HG03457 (cell line): ENCODE data around the gene KLF5.

Experiments
- ATAC-seq: cut with Tn5 transposase; IDR thresholded peaks from one replicate; pipeline ENCODE4 v1.9.1; 2021; ENCODE audit warnings: moderate number of reproducible peaks; ENCODE audit not compliant: unreplicated experiment

Gene KLF5

GRCh38 chr13:73059460-73060250, 850 bp downstream of the KLF5 start:
- ATAC-seq, result peak; percentile 29

- ATAC-seq, result no peak
Observed at GRCh38 chr13:73060251-73061160, 1.7 kb downstream of the KLF5 start.

GRCh38 chr13:73061473-73061872, 2.7 kb downstream of the KLF5 start:
- ATAC-seq, result no peak

GRCh38 chr13:73061876-73062275, 3.1 kb downstream of the KLF5 start:
- ATAC-seq, result no peak

GRCh38 chr13:73062468-73062867, 3.7 kb downstream of the KLF5 start:
- no peak for ATAC-seq

- ATAC-seq, result no peak
Observed at GRCh38 chr13:73063166-73063565, 4.4 kb downstream of the KLF5 start.

- no peak for ATAC-seq
Observed at GRCh38 chr13:73065036-73065435, 6.2 kb downstream of the KLF5 start.

- ATAC-seq, result no peak
Observed at GRCh38 chr13:73065665-73066340, 7.0 kb downstream of the KLF5 start.

- ATAC-seq, result no peak
Observed at GRCh38 chr13:73069206-73069805, 10.5 kb downstream of the KLF5 start.

- ATAC-seq, result no peak
Observed at GRCh38 chr13:73070451-73071098, 11.8 kb downstream of the KLF5 start.

GRCh38 chr13:73072239-73072900, 13.6 kb downstream of the KLF5 start:
- ATAC-seq, result no peak

- no peak for ATAC-seq
Observed at GRCh38 chr13:73073050-73073449, 14.2 kb downstream of the KLF5 start.

- no peak for ATAC-seq
Observed at GRCh38 chr13:73074014-73074413, 15.2 kb downstream of the KLF5 start.

- no peak for ATAC-seq
Observed at GRCh38 chr13:73074926-73075325, 16.1 kb downstream of the KLF5 start.

- no peak for ATAC-seq
Observed at GRCh38 chr13:73075546-73075945, 16.7 kb downstream of the KLF5 start.

- ATAC-seq, result no peak
Observed at GRCh38 chr13:73075954-73076353, 17.1 kb downstream of the KLF5 start.

- ATAC-seq, result no peak
Observed at GRCh38 chr13:73077865-73078264, 19.1 kb downstream of the KLF5 start.

GRCh38 chr13:73079359-73079758, 20.6 kb downstream of the KLF5 start:
- no peak for ATAC-seq

GRCh38 chr13:73081256-73081915, 22.6 kb downstream of the KLF5 start:
- ATAC-seq, result no peak
